H9 (cell line): ENCODE data around the gene ATP13A4. TPM values are rescaled to one million over a fixed set of nuclear protein-coding genes. Genes with fewer than 3 reads are reported as not detected.

Experiments
- DNase-seq: peaks from one replicate; pipeline ENCODE4 v3.0.0-alpha.2; 2017
- H2AFZ ChIP-seq: one replicate; pipeline ENCODE4 v1.6.1; 2013; ENCODE audit warnings: mild to moderate bottlenecking, low read length, control low read depth, moderate library complexity
- H2AK5ac ChIP-seq: 2 replicates; pipeline ENCODE4 v1.6.1; 2013; ENCODE audit warnings: low read length, control low read depth, mixed read lengths; ENCODE audit not compliant: insufficient read length
- H2BK120ac ChIP-seq: one replicate; pipeline ENCODE4 v1.6.1; 2013; ENCODE audit warnings: low read depth, mild to moderate bottlenecking, low read length, control low read depth, inconsistent platforms; ENCODE audit not compliant: poor library complexity, severe bottlenecking
- H2BK12ac ChIP-seq: 2 replicates; pipeline ENCODE4 v1.6.1; 2013; ENCODE audit warnings: low read length, control low read depth, mixed read lengths, low read depth; ENCODE audit not compliant: insufficient read length
- H2BK15ac ChIP-seq: 2 replicates; pipeline ENCODE4 v1.6.1; 2013; ENCODE audit warnings: low read depth, low read length, control low read depth
- H2BK20ac ChIP-seq: one replicate; pipeline ENCODE4 v1.6.1; 2013; ENCODE audit warnings: low read depth, mild to moderate bottlenecking, low read length, control low read depth, inconsistent platforms; ENCODE audit not compliant: poor library complexity, severe bottlenecking
- H2BK5ac ChIP-seq: 2 replicates; pipeline ENCODE4 v1.6.1; 2013; ENCODE audit warnings: low read length, control low read depth, mixed read lengths; ENCODE audit not compliant: insufficient read length
- H3K14ac ChIP-seq: 2 replicates; pipeline ENCODE4 v1.6.1; 2013; ENCODE audit warnings: low read length, control low read depth; ENCODE audit not compliant: insufficient read depth
- H3K18ac ChIP-seq: 2 replicates; pipeline ENCODE4 v1.6.1; 2013; ENCODE audit warnings: low read depth, mild to moderate bottlenecking, mixed read lengths, low read length, control low read depth; ENCODE audit not compliant: insufficient read length
- H3K23ac ChIP-seq: 2 replicates; pipeline ENCODE4 v1.6.1; 2013; ENCODE audit warnings: low read length, control low read depth, mixed read lengths, low read depth; ENCODE audit not compliant: insufficient read length
- H3K23me2 ChIP-seq: 2 replicates; pipeline ENCODE4 v1.6.1; 2013; ENCODE audit warnings: low read depth, mild to moderate bottlenecking, mixed read lengths, low read length, control low read depth; ENCODE audit not compliant: insufficient read length, poor library complexity, severe bottlenecking
- H3K27ac ChIP-seq: 2 replicates; pipeline ENCODE4 v1.5.1; 2013; ENCODE audit warnings: low read length, control low read depth, mixed read lengths, low read depth; ENCODE audit not compliant: insufficient read length
- H3K27me3 ChIP-seq: 2 replicates; pipeline ENCODE4 v1.6.1; 2013; ENCODE audit warnings: low read length, control low read depth, inconsistent platforms; ENCODE audit not compliant: insufficient read depth
- H3K4ac ChIP-seq: 2 replicates; pipeline ENCODE4 v1.6.1; 2013; ENCODE audit warnings: low read depth, mild to moderate bottlenecking, control low read depth, inconsistent platforms, low read length, moderate library complexity
- H3K4me1 ChIP-seq: 2 replicates; pipeline ENCODE4 v1.6.1; 2013; ENCODE audit warnings: low read length, control low read depth, inconsistent platforms; ENCODE audit not compliant: insufficient read depth
- H3K4me2 ChIP-seq: 2 replicates; pipeline ENCODE4 v1.6.1; 2013; ENCODE audit warnings: low read length, control low read depth, mixed read lengths; ENCODE audit not compliant: insufficient read length, insufficient read depth
- H3K56ac ChIP-seq: 2 replicates; pipeline ENCODE4 v1.6.1; 2013; ENCODE audit warnings: low read depth, mild to moderate bottlenecking, mixed read lengths, low read length, control low read depth; ENCODE audit not compliant: insufficient read length
- H3K79me1 ChIP-seq: 2 replicates; pipeline ENCODE4 v1.6.1; 2013; ENCODE audit warnings: low read depth, mild to moderate bottlenecking, moderate library complexity, low read length, control low read depth, inconsistent platforms; ENCODE audit not compliant: insufficient read depth, poor library complexity, severe bottlenecking
- H3K79me2 ChIP-seq: 2 replicates; pipeline ENCODE4 v1.6.1; 2013; ENCODE audit warnings: low read length, control low read depth, inconsistent platforms; ENCODE audit not compliant: insufficient read depth
- H3K9ac ChIP-seq: 2 replicates; pipeline ENCODE4 v1.6.1; 2013; ENCODE audit warnings: low read length, control low read depth, mixed read lengths; ENCODE audit not compliant: insufficient read length; ENCODE audit errors: extremely low read depth
- H3K9me3 ChIP-seq: one replicate; pipeline ENCODE4 v1.6.1; 2013; ENCODE audit warnings: low read depth, low read length, inconsistent platforms; ENCODE audit not compliant: control insufficient read depth
- H3T11ph ChIP-seq: one replicate; pipeline ENCODE4 v1.6.1; 2013; ENCODE audit warnings: mild to moderate bottlenecking, low read length, control low read depth, inconsistent platforms
- H4K20me1 ChIP-seq: one replicate; pipeline ENCODE4 v1.6.1; 2013; ENCODE audit not compliant: control insufficient read depth, insufficient read length, insufficient read depth
- H4K5ac ChIP-seq: 2 replicates; pipeline ENCODE4 v1.6.1; 2013; ENCODE audit warnings: low read depth, mild to moderate bottlenecking, mixed read lengths, low read length, control low read depth; ENCODE audit not compliant: insufficient read length
- H4K8ac ChIP-seq: replicated peaks from 2 replicates; pipeline ENCODE4 v1.6.1; 2013; ENCODE audit warnings: low read length, control low read depth, mixed read lengths, low read depth; ENCODE audit not compliant: insufficient read length
- H4K91ac ChIP-seq: 2 replicates; pipeline ENCODE4 v1.6.1; 2013; ENCODE audit warnings: low read depth, mild to moderate bottlenecking, moderate library complexity, mixed read lengths, low read length, control low read depth; ENCODE audit not compliant: insufficient read length
- H3K27ac Mint-ChIP-seq, 3 experiments: 2 replicates in 2 of 3; 3 replicates in 1 of 3; pipeline ENCODE4 v1.8.0; 2020 to 2021; ENCODE audit warnings: mixed read lengths in 3 of 3, mild to moderate bottlenecking in 1 of 3, moderate library complexity in 1 of 3
- H3K27me3 Mint-ChIP-seq: 2 replicates; pipeline ENCODE4 v1.8.0; 2021; ENCODE audit warnings: low read depth, mild to moderate bottlenecking, moderate library complexity, mixed read lengths
- H3K36me3 Mint-ChIP-seq, 3 experiments: 2 replicates in 2 of 3; 3 replicates in 1 of 3; pipeline ENCODE4 v1.8.0; 2020 to 2021; ENCODE audit warnings: low read depth in 3 of 3, mixed read lengths in 3 of 3; ENCODE audit not compliant: insufficient read depth in 1 of 3
- H3K4me1 Mint-ChIP-seq, 2 experiments: 2 replicates each; pipeline ENCODE4 v1.8.0; 2020; ENCODE audit warnings: mixed read lengths in 2 of 2
- H3K4me3 Mint-ChIP-seq, 2 experiments: 2 replicates in 1 of 2; 3 replicates in 1 of 2; pipeline ENCODE4 v1.8.0; 2020 to 2021; ENCODE audit warnings: mild to moderate bottlenecking in 2 of 2, mixed read lengths in 2 of 2, moderate library complexity in 1 of 2
- H3K9me3 Mint-ChIP-seq, 2 experiments: 2 replicates in 1 of 2; 3 replicates in 1 of 2; pipeline ENCODE4 v1.8.0; 2020; ENCODE audit warnings: mild to moderate bottlenecking in 2 of 2, mixed read lengths in 2 of 2, moderate library complexity in 1 of 2
- WGBS: extraction: QIAGEN DNeasy Blood & Tissue Kit; methylation state at CpG from one replicate; pipeline ENCODE4 v1.1.7; 2013; ENCODE audit warnings: missing lambda C conversion rate, low lambda C conversion rate, mixed read lengths; ENCODE audit not compliant: insufficient read length; ENCODE audit errors: extremely low coverage; 5-methylcytosine and 5-hydroxymethylcytosine counted together
- total RNA-seq: library from RNA; stranded (reverse); gene quantifications from 2 replicates; pipeline ENCODE4 v1.2.1, GENCODE V29; 2021
- TF ChIP-seq, protein P1 (sequence below): fragments of 200-600 bp; sonication (generic); conservative IDR thresholded peaks from 3 replicates; pipeline ENCODE4 v1.8.0; 2021; ENCODE audit warnings: antibody characterized with exemption, mild to moderate bottlenecking

ATP13A4 gene
- total RNA-seq, 1 experiment from 2014 or later, result 0.13 TPM

DNA sequence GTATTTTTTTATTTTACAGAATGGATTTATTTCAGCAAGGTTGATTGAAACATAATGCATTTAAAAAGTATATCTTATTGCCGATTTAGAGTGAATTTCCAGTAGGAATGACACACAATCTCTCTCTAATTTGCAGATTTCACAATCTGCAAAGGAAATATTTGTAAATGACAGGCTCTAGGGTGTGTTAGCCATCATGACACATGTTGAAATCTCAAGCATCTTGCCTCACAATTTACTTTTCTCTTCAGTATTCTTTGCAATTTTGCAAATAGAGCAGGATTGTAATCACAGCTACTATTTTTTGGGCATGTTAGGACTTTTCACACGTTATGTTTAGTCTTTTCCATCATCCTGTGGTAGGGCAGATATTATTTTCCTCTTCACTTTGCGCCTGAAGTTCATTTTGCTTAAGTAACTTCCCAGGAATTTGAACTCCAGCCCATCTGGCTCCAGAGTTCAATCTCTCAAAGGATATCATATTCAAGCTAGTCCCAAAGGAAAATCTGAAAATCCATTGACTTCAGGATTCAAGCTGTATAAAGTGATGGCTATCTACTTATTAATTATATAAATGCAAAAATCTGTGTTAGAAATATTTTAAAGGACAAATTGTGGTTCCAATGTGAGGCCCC, 55.4 kb downstream of the ATP13A4 start:
- no peak overlapping the region for H3K4ac ChIP-seq
- H3K56ac ChIP-seq, result no peak overlapping the region
- H3K9me3 ChIP-seq, result no peaks in the 10 kb centered on the region
- no peak overlapping the region for H2BK12ac ChIP-seq
- H3K27me3 ChIP-seq, result no peaks in the 10 kb centered on the region
- H3K79me1 ChIP-seq, result no peaks in the 10 kb centered on the region
- H4K20me1 ChIP-seq, result no peaks in the 10 kb centered on the region
- WGBS, result no CpG with 5 or more reads among the region's 3 CpGs
- H3K4me1 ChIP-seq, result no peaks in the 10 kb centered on the region
- no peak overlapping the region for H3K18ac ChIP-seq
- no peak overlapping the region for H3K27ac ChIP-seq
- no peak overlapping the region for H3K23ac ChIP-seq
- H3K9ac ChIP-seq, result no peak overlapping the region
- no peaks in the 10 kb centered on the region for H3K79me2 ChIP-seq
- Mint-ChIP-seq H3K4me1 (no peaks in the 10 kb centered on the region), H3K9me3 (no peaks in the 10 kb centered on the region), H3K36me3 (no peaks in the 10 kb centered on the region), H3K27ac (no peak overlapping the region), H3K4me3 (no peak overlapping the region), H3K27me3 (no peaks in the 10 kb centered on the region; the same call in 1 of the 2 replicates)
- no peak overlapping the region for H3T11ph ChIP-seq
- no peak overlapping the region for H2AFZ ChIP-seq
- no peaks in the 10 kb centered on the region for H3K23me2 ChIP-seq
- H2BK15ac ChIP-seq, result no peak overlapping the region
- H3K4me2 ChIP-seq, result no peak overlapping the region
- H2AK5ac ChIP-seq, result no peak overlapping the region
- no peak overlapping the region for H2BK120ac ChIP-seq
- TF ChIP-seq, protein P1, sequence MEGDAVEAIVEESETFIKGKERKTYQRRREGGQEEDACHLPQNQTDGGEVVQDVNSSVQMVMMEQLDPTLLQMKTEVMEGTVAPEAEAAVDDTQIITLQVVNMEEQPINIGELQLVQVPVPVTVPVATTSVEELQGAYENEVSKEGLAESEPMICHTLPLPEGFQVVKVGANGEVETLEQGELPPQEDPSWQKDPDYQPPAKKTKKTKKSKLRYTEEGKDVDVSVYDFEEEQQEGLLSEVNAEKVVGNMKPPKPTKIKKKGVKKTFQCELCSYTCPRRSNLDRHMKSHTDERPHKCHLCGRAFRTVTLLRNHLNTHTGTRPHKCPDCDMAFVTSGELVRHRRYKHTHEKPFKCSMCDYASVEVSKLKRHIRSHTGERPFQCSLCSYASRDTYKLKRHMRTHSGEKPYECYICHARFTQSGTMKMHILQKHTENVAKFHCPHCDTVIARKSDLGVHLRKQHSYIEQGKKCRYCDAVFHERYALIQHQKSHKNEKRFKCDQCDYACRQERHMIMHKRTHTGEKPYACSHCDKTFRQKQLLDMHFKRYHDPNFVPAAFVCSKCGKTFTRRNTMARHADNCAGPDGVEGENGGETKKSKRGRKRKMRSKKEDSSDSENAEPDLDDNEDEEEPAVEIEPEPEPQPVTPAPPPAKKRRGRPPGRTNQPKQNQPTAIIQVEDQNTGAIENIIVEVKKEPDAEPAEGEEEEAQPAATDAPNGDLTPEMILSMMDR, result no peak
- H4K8ac ChIP-seq, result no peak overlapping the region
- no peak overlapping the region for H3K14ac ChIP-seq
- no peak overlapping the region for H4K5ac ChIP-seq
- DNase-seq, result no peak
- H2BK20ac ChIP-seq, result no peak overlapping the region
- H4K91ac ChIP-seq, result no peak overlapping the region
- H2BK5ac ChIP-seq, result no peak overlapping the region
